Measurements from ENCODE around the gene C1QL4. TPM values are rescaled to one million over a fixed set of nuclear protein-coding genes. Genes with fewer than 3 reads are reported as not detected.
"Not testable (repeated sequence)": the region's sequence is repeated elsewhere in the genome, so short reads cannot be mapped to it uniquely, and the experiment has no call there.

C1QL4 gene
- total and polyA plus RNA-seq, 9 of the 15 experiments (the other 6 are each of a cell fraction or from before 2014, with no cell fraction given): 0.08 to 2.1 (median 0.31) TPM

- CTCF ChIA-PET (ENCODE audit: low intra/inter-chr PET ratio); FAIRE-seq; H3K4me2 ChIP-seq (ENCODE audit: insufficient read depth, low read length); BruUV-seq (replicated peaks); H3K27me3 ChIP-seq (ENCODE audit: control insufficient read depth in 2 of 2, insufficient read depth in 2 of 2, low read length in 2 of 2); H3K4me3 ChIP-seq; H3K36me3 ChIP-seq (ENCODE audit: control insufficient read depth, insufficient read depth, low read length); H3K9me1 ChIP-seq (ENCODE audit: control insufficient read depth, insufficient read depth, low read length); DNase-seq (ENCODE audit: extremely low read depth in 1 of 4, low spot score in 3 of 4); H3K9me3 ChIP-seq (replicated peaks; ENCODE audit: control insufficient read depth, insufficient read depth, low read depth, low read length); in situ Hi-C loops (cut with MboI); intact Hi-C loops (cut with micrococcal nuclease); H3K27ac ChIP-seq (ENCODE audit: extremely low read depth, low read depth, low read length); H3K4me1 ChIP-seq (replicated peaks in 1 of 2; ENCODE audit: control insufficient read depth in 2 of 2, insufficient read depth in 2 of 2, low read length in 2 of 2); POLR2A ChIA-PET; H2AFZ ChIP-seq (ENCODE audit: low read depth, low read length); ATAC-seq; H3K9ac ChIP-seq (ENCODE audit: insufficient read depth in 1 of 2, low read depth in 2 of 2, low read length in 2 of 2); H4K20me1 ChIP-seq (replicated peaks; ENCODE audit: control insufficient read depth, insufficient read depth, low read length): not testable (repeated sequence)
- peaks cover 36% of the 10 kb centered on the region for H3K79me2 ChIP-seq (ENCODE audit: control insufficient read depth, insufficient read depth, low read length)
- peak; percentile 50 to 61; a peak in 3 of 4 replicates for TF ChIP-seq KDM1A (IDR thresholded peaks at IDR 0.05)
- WGBS (ENCODE audit: insufficient coverage, low coverage, missing lambda C conversion rate): 68% methylated on average over 9 of the region's 9 CpGs
Observed at GRCh38 chr12:49380184-49380583, 43.2 kb upstream of the C1QL4 start.

- no peak overlapping the region for H3K27ac ChIP-seq (ENCODE audit: extremely low read depth, low read depth, low read length)
- no peak overlapping the region for H3K9ac ChIP-seq (ENCODE audit: insufficient read depth in 1 of 2, low read depth in 2 of 2, low read length in 2 of 2)
- FAIRE-seq (no peak), ATAC-seq (no peak), DNase-seq (ENCODE audit: extremely low read depth in 1 of 4, low spot score in 3 of 4) (no peak)
- H3K9me1 ChIP-seq (ENCODE audit: control insufficient read depth, insufficient read depth, low read length): no peaks in the 10 kb centered on the region
- no peak overlapping the region for H3K4me2 ChIP-seq (ENCODE audit: insufficient read depth, low read length)
- in situ Hi-C loops (cut with MboI): no loop called here
- 85% methylated on average over 2 of the region's 2 CpGs for WGBS (ENCODE audit: insufficient coverage, low coverage, missing lambda C conversion rate)
- POLR2A ChIA-PET: interaction anchor here (4.1 kb wide), 1 partner anchor 10 kb away, joined by 17 read pairs; the partner anchor contains the start of gene SPATS2
- H3K27me3 ChIP-seq (ENCODE audit: control insufficient read depth in 2 of 2, insufficient read depth in 2 of 2, low read length in 2 of 2): no peaks in the 10 kb centered on the region
- intact Hi-C loops (cut with micrococcal nuclease): no loop called here
- no TSS peak for BruUV-seq (replicated peaks)
- CTCF ChIA-PET (ENCODE audit: low intra/inter-chr PET ratio): no interaction called here
- H3K4me3 ChIP-seq: no peak overlapping the region
- H4K20me1 ChIP-seq (replicated peaks; ENCODE audit: control insufficient read depth, insufficient read depth, low read length): no peaks in the 10 kb centered on the region
- H2AFZ ChIP-seq (ENCODE audit: low read depth, low read length): no peak overlapping the region
- H3K9me3 ChIP-seq (replicated peaks; ENCODE audit: control insufficient read depth, insufficient read depth, low read depth, low read length): no peaks in the 10 kb centered on the region
- peaks cover 8% of the 10 kb centered on the region; the same call in 1 of the 3 replicates for H3K36me3 ChIP-seq (ENCODE audit: control insufficient read depth, insufficient read depth, low read length)
- peaks cover 39% of the 10 kb centered on the region for H3K79me2 ChIP-seq (ENCODE audit: control insufficient read depth, insufficient read depth, low read length)
- peaks cover 0 to 2% of the 10 kb centered on the region in 2 experiments; a peak in 3 of 5 replicates for H3K4me1 ChIP-seq (replicated peaks in 1 of 2; ENCODE audit: control insufficient read depth in 2 of 2, insufficient read depth in 2 of 2, low read length in 2 of 2)
- TF ChIP-seq ZNF695 (CRISPR knock-in tag; IDR thresholded peaks at IDR 0.05) (no peak), RBM22 (IDR thresholded peaks at IDR 0.05; ENCODE audit: low read depth, low read length, poor library complexity, severe bottlenecking) (no peak), BRD9 (IDR thresholded peaks at IDR 0.05; ENCODE audit: low read depth, partially characterized antibody) (no peak), HDAC3 (IDR thresholded peaks at IDR 0.05; ENCODE audit: borderline replicate concordance, partially characterized antibody) (no peak), KLF6 (CRISPR knock-in tag; IDR thresholded peaks at IDR 0.05; ENCODE audit: borderline replicate concordance) (no peak), KLF13 (tag; IDR thresholded peaks at IDR 0.05; ENCODE audit: borderline replicate concordance, low read depth) (no peak), ATF6 (CRISPR knock-in tag; IDR thresholded peaks at IDR 0.05) (no peak), PREB (CRISPR knock-in tag; IDR thresholded peaks at IDR 0.05) (no peak), KAT2B (IDR thresholded peaks at IDR 0.05; ENCODE audit: low read depth, low read length) (no peak)
Observed at GRCh38 chr12:49377386-49377785, 40.4 kb upstream of the C1QL4 start.

All from K562 (cell line).